Mononuclear cell (primary cell): ENCODE data around the gene ASAP2. TPM values are rescaled to one million over a fixed set of nuclear protein-coding genes. Genes with fewer than 3 reads are reported as not detected.

ENCODE experiments used
- H3K27me3 ChIP-seq: 2 replicates; pipeline ENCODE4 v1.6.0; 2011; ENCODE audit warnings: low read length, control low read depth; ENCODE audit not compliant: insufficient read depth
- H3K4me1 ChIP-seq: 2 replicates; pipeline ENCODE4 v1.5.1; 2011; ENCODE audit warnings: mild to moderate bottlenecking, low read length, control low read depth; ENCODE audit not compliant: insufficient read depth
- H3K4me3 ChIP-seq: 2 replicates; pipeline ENCODE4 v1.5.1; 2011; ENCODE audit warnings: mild to moderate bottlenecking, low read length, moderate library complexity
- H3K9me3 ChIP-seq: 2 replicates; pipeline ENCODE4 v1.5.1; 2011; ENCODE audit warnings: low read depth, mild to moderate bottlenecking, control low read depth, low read length
- total RNA-seq: library from RNA; depleted of rRNA; stranded (reverse); fragments of >200 nt; gene quantifications from one replicate; pipeline ENCODE4 v1.2.3, GENCODE V29; 2012

ASAP2 gene
- total RNA-seq, 1 donor, result 4.6 TPM

- Histone ChIP-seq H3K4me3 (no peak overlapping the region), H3K9me3 (no peaks in the 10 kb centered on the region), H3K27me3 (no peaks in the 10 kb centered on the region), H3K4me1 (peaks cover 38% of the 10 kb centered on the region)
These were observed 212.9 kb downstream of the ASAP2 start for GRCh38 chr2:9419541-9419940.

DNA sequence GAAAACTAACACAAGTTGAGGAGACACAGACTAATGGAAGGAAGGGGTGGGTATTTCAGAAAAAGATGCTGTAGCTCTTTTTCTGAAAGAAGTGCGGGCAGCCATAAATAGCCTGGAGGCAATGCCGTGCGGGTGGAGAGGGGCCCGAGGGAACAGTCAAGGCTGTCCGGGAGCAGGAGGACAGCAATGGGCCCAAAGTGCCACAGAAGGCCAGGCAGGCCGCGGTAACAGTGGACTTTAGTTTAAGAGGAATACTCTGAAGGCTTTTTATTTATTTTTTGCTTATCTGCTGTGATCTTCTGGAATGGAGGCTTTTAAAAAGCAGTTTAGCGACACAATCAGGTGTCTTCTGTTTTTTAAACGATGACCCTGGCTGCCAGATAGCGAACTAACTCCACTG, 213.9 kb downstream of the ASAP2 start:
- Histone ChIP-seq H3K4me1 (peaks cover 45% of the 10 kb centered on the region), H3K4me3 (no peak overlapping the region), H3K9me3 (no peaks in the 10 kb centered on the region), H3K27me3 (no peaks in the 10 kb centered on the region)

- H3K4me3 ChIP-seq, result peak overlapping the region; percentile 85
- peaks cover 42% of the 10 kb centered on the region for H3K4me1 ChIP-seq
- H3K27me3 ChIP-seq, result no peaks in the 10 kb centered on the region
- no peaks in the 10 kb centered on the region for H3K9me3 ChIP-seq
These were observed 215.9 kb downstream of the ASAP2 start for GRCh38 chr2:9422321-9423099.

DNA sequence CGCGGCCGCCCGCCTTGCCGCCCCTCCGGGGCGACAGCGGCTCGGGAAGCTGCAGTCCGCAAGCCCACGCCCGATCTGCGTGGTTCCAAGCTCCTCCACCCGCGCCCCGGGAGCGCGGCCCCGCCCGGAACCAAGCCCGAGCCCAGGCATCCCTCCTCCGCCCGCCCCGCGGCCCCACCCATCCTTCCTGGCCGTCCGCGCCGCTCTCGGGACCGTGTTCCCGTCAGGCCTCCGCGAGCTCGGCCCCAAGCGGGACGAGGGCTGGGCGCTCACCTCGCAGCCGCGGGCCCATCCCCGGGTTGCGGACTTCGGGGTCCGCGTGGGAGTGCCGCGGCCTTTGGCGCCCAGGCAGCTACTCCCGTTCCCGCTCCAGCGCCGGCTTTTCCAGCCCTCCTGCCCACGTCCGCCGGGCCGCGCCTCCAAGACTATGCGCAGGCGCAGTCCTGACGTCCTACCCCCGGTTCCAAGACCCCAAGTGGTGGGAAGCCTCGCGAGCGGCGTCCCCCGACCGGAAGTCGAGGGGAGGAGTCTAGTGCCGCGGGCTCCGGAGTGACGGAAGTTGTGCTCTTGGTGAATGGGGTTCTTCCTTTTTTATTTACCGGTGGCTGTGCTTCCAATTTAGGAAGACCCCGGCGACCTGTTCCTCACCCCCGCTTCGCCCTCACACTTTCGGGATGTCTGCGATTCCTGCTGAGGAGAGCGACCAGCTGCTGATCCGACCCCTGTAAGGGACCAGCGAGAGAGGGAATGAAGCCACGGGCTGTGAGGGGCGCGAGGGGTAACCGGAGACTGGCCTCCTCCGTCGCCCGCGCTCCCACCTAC, 216.7 kb downstream of the ASAP2 start, which contains the start of the genes CPSF3 and ITGB1BP1:
CPSF3 (plus strand) TSS at position 555 of the 822 bp plus-strand sequence; CDS start at position 675, 120 bp downstream.
ITGB1BP1 (minus strand) TSS at position 429 of the 822 bp plus-strand sequence. CDS start 4,831 bp downstream, outside the sequence.
- peaks cover 42% of the 10 kb centered on the region for H3K4me1 ChIP-seq
- H3K4me3 ChIP-seq, result peak within 1 kb of the TSS; percentile 85
- H3K27me3 ChIP-seq, result no peaks in the 10 kb centered on the region
- H3K9me3 ChIP-seq, result no peaks in the 10 kb centered on the region

GRCh38 chr2:9423922-9424272, 217.3 kb downstream of the ASAP2 start:
- no peaks in the 10 kb centered on the region for H3K27me3 ChIP-seq
- peaks cover 42% of the 10 kb centered on the region for H3K4me1 ChIP-seq
- H3K9me3 ChIP-seq, result no peaks in the 10 kb centered on the region
- peak overlapping the region; percentile 85 for H3K4me3 ChIP-seq

GRCh38 chr2:9424447-9425164, 218.0 kb downstream of the ASAP2 start:
- peak overlapping the region; percentile 85 for H3K4me3 ChIP-seq
- no peaks in the 10 kb centered on the region for H3K27me3 ChIP-seq
- H3K9me3 ChIP-seq, result no peaks in the 10 kb centered on the region
- H3K4me1 ChIP-seq, result peaks cover 40% of the 10 kb centered on the region

- Histone ChIP-seq H3K4me1 (peaks cover 12% of the 10 kb centered on the region), H3K4me3 (no peak overlapping the region), H3K27me3 (no peaks in the 10 kb centered on the region), H3K9me3 (no peaks in the 10 kb centered on the region)
These were observed 222.5 kb downstream of the ASAP2 start for GRCh38 chr2:9428965-9429577.

GRCh38 chr2:9430316-9431293, 224.0 kb downstream of the ASAP2 start:
- no peaks in the 10 kb centered on the region for H3K4me1 ChIP-seq
- no peaks in the 10 kb centered on the region for H3K9me3 ChIP-seq
- no peaks in the 10 kb centered on the region for H3K27me3 ChIP-seq
- H3K4me3 ChIP-seq, result no peak overlapping the region

DNA sequence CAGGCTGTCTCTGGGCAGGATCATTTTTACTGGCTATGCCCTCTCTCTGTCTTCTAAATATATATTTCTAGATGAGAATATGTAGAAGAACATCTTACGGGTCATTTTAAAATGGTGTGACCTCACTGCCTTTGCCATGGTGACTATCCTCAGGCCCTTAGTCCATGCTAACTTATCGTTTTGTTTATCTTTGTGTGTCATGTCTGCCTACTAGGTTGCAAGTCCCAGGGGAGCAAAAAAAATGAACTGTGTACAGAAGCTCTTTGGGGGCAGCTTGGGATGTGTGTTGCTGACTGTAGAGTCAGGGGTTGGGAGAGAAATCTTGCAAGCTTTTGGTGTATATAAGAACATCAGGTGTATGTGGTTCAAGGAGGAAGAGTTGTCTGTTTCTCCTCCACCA, 227.9 kb downstream of the ASAP2 start:
- H3K4me1 ChIP-seq, result no peaks in the 10 kb centered on the region
- no peaks in the 10 kb centered on the region for H3K27me3 ChIP-seq

DNA sequence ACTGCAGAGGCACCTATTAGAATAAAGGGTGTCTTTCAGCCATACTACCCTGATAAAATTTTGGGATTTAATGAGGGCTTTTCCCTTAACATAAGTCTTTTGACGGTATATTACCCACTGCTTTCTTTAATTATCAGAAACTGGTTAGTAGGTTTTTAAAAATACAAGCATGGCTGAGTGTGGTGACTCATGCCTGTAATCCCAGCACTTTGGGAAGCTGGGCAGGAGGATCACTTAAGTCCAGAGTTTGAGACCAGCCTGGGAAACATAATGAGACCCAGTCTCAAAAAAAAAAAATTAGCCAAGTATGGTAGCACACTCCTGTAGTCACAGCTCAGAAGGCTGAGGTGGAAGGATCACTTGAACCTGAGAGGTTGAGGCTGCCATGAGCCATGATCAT, 232.9 kb downstream of the ASAP2 start:
- H3K4me3 ChIP-seq, result no peak overlapping the region
- H3K4me1 ChIP-seq, result no peaks in the 10 kb centered on the region
- H3K27me3 ChIP-seq, result no peaks in the 10 kb centered on the region
- H3K9me3 ChIP-seq, result no peaks in the 10 kb centered on the region

More for the DNA sequence above, 227.9 kb downstream of the ASAP2 start:
- H3K4me3 ChIP-seq, result no peak overlapping the region
- H3K9me3 ChIP-seq, result no peaks in the 10 kb centered on the region

GRCh38 chr2:9440058-9440727, 233.6 kb downstream of the ASAP2 start:
- no peak overlapping the region for H3K4me3 ChIP-seq
- no peaks in the 10 kb centered on the region for H3K9me3 ChIP-seq
- no peaks in the 10 kb centered on the region for H3K4me1 ChIP-seq
- no peaks in the 10 kb centered on the region for H3K27me3 ChIP-seq

DNA sequence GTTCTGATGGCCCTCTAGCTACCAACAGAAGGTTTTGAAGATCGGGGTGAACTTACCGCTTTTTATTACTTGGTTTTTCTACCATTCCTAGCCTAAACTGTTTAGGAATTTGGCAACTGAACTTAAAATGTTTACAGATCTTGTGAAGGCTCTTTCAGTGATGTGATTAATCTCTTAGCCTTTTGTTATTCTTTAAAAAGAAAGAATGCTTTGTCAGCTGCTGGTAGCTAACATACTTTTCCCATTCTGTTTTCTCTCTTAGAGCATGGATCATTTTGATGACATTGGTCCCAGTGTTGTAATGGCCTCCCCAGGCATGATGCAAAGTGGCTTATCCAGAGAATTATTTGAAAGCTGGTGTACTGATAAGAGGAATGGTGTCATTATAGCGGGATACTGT, 234.9 kb downstream of the ASAP2 start:
- Histone ChIP-seq H3K9me3 (no peaks in the 10 kb centered on the region), H3K4me3 (no peak overlapping the region), H3K27me3 (no peaks in the 10 kb centered on the region), H3K4me1 (no peaks in the 10 kb centered on the region)

- H3K9me3 ChIP-seq, result no peaks in the 10 kb centered on the region
These were observed 236.9 kb downstream of the ASAP2 start for GRCh38 chr2:9443526-9443925.

More at GRCh38 chr2:9443526-9443925, 236.9 kb downstream of the ASAP2 start:
- H3K4me3 ChIP-seq, result no peak overlapping the region
- H3K27me3 ChIP-seq, result no peaks in the 10 kb centered on the region
- H3K4me1 ChIP-seq, result no peaks in the 10 kb centered on the region
